HG03354 (cell line): ENCODE measurements around the gene NIT2.
A peak's percentile ranks its signal among the peaks of the same experiment; 100 is the strongest.
"Not testable (repeated sequence)": the region's sequence is repeated elsewhere in the genome, so short reads cannot be mapped to it uniquely, and the experiment has no call there.

ENCODE experiments used
- ATAC-seq: cut with Tn5 transposase; IDR thresholded peaks from one replicate; pipeline ENCODE4 v1.9.1; 2021; ENCODE audit warnings: mild to moderate bottlenecking; ENCODE audit not compliant: unreplicated experiment, poor library complexity, severe bottlenecking

The NIT2 gene

GRCh38 chr3:100334488-100335351 is at the start of gene NIT2:
NIT2 (plus strand) TSS chr3:100334757; CDS start chr3:100334792, 35 bp downstream.
- ATAC-seq: peak; percentile 96

- no peak for ATAC-seq
These were observed 46.2 kb upstream of the NIT2 start for GRCh38 chr3:100288288-100288894.

GRCh38 chr3:100289339-100289738 is 45.2 kb upstream of the NIT2 start:
- no peak for ATAC-seq

GRCh38 chr3:100295089-100295488 is 39.5 kb upstream of the NIT2 start:
- ATAC-seq: no peak

- ATAC-seq: no peak
These were observed 36.8 kb upstream of the NIT2 start for GRCh38 chr3:100297784-100298183.

GRCh38 chr3:100299016-100299415 is 35.5 kb upstream of the NIT2 start:
- no peak for ATAC-seq

- no peak for ATAC-seq
These were observed 27.9 kb upstream of the NIT2 start for GRCh38 chr3:100306695-100307094.

- ATAC-seq: no peak
These were observed 24.1 kb upstream of the NIT2 start for GRCh38 chr3:100310355-100310965.

- ATAC-seq: no peak
These were observed 23.5 kb upstream of the NIT2 start for GRCh38 chr3:100311011-100311410.

- peak; percentile 84 for ATAC-seq
These were observed 17.9 kb upstream of the NIT2 start for GRCh38 chr3:100316641-100317069.

GRCh38 chr3:100317912-100318311 is 16.6 kb upstream of the NIT2 start:
- ATAC-seq: peak; percentile 72

GRCh38 chr3:100319951-100320350 is 14.6 kb upstream of the NIT2 start:
- no peak for ATAC-seq

GRCh38 chr3:100324044-100324443 is 10.5 kb upstream of the NIT2 start:
- no peak for ATAC-seq

- no peak for ATAC-seq
These were observed 8.7 kb upstream of the NIT2 start for GRCh38 chr3:100325827-100326226.

- ATAC-seq: not testable (repeated sequence)
These were observed 7.2 kb upstream of the NIT2 start for GRCh38 chr3:100327377-100327776.

- ATAC-seq: no peak
These were observed 4.6 kb upstream of the NIT2 start for GRCh38 chr3:100329800-100330489.

- ATAC-seq: no peak
These were observed 3.9 kb upstream of the NIT2 start for GRCh38 chr3:100330651-100331050.

- ATAC-seq: no peak
These were observed 2.9 kb upstream of the NIT2 start for GRCh38 chr3:100331660-100332059.

- no peak for ATAC-seq
These were observed 1.5 kb upstream of the NIT2 start for GRCh38 chr3:100333051-100333450.

- ATAC-seq: peak; percentile 37
These were observed 528 bp upstream of the NIT2 start for GRCh38 chr3:100333970-100334487.
